Measurements from ENCODE around the gene UTP25.
A peak's percentile ranks its signal among the peaks of the same experiment; 100 is the strongest.
"Not testable (repeated sequence)": the region's sequence is repeated elsewhere in the genome, so short reads cannot be mapped to it uniquely, and the experiment has no call there.

The UTP25 gene, protein sequence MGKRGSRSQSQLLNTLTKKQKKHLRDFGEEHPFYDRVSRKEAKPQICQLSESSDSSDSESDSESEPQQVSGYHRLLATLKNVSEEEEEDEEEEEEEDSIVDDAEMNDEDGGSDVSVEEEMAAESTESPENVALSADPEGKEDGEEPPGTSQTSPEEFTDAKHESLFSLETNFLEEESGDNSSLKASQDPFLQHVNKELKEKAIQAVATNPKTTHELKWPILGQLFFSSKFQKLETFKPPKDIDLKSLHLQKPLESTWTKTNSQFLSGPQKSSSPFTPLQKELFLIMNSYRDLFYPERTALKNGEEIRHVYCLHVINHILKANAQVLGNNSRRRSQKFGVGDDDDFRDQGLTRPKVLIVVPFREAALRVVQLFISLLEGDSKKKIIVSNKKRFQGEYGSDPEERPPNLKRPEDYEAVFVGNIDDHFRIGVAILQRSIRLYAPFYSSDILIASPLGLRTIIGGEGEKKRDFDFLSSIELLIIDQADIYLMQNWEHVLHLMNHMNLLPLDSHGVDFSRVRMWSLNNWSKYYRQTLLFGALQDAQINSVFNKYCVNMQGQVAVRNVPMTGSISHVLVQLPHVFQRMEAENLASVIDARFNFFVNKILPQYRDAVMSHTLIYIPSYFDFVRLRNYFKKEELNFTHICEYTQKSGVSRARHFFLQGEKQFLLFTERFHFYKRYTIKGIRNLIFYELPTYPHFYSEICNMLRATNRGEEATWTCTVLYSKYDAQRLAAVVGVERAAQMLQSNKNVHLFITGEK
- 12.3 to 39.6 (median 19.7) reads per million in 4 donors for total RNA-seq

DNA sequence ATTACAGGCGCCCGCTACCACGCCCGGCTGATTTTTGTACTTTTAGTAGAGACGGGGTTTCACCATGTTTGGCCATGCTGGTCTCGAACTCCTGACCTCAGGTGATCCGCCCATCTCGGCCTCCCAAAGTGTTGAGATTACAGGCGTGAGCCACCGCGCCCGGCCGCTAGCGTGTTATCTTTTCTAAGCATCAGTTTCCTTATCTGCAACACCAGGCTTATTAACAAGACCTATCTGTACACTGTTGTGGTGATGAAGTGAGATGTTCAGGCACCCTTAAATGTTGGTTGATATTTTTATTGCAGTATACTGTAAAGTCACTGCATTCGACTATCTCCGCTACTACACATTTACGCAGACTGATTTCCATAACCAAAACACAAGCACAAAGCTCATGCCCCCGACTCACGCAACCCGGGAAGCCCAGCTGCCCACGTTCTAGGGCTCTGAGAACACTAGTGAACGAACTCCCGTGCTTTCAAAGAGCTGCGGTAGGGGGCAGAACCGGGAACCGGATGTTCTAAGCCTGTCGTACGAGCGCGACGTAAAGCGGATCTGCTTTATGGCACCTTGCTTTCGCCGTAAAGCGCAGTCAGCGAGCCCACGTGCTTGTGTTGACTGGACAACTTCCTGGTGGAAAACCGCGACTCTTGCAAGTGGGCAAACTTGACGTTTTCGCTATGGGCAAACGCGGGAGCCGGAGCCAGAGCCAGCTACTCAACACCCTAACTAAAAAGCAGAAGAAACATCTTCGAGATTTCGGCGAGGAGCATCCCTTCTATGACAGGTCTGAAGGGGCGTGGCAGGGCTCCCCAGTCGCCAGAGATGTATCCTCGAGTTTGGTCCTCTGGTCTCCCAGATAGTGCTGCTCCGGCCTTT, at the start of gene UTP25:
Gene UTP25, plus strand, starts transcription at position 589 of the 879 bp plus-strand sequence. Its CDS starts 92 bp downstream, at position 681.
- peak; percentile 71 to 95 (median 84) for DNase-seq

DNA sequence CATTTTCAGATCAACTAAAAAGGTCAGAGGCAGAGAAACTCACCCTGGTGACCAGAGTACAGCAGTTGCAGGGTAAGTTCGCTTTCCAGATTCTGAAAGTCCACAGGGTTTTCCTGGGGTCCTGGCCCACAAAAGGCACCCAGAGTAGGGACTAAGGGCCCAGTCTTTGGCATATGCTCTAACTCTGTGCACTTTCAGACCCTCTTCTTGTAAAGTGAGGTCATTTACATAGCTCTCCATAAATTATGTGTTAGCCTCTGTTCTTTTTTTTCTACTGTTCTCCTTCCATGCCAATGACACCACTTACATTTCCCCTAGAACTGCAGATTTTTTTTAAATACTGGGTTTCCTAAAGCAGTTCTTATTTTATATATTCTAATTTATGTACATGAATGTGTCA, 49.7 kb upstream of the UTP25 start:
- no peak for DNase-seq

DNA sequence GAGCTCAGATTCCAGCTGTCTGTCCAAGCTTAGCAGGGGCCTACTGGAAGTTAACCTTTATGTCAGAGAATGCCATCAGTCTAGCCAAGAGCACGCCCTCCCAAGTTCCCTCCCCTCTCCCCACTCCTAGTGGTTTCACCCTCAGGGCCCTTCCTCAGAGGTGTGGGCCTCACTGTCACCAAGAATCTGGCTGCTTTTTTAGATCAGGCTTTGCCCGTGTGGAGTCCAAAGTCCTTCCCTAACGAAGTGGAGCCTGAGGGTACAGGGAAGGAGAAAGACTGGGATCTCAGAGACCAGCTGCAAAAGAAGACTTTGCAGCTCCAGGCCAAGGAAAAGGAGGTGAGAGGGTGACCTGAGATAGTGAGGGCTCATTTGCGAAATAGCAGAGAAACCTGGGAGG, 47.5 kb upstream of the UTP25 start:
- DNase-seq = no peak

DNA sequence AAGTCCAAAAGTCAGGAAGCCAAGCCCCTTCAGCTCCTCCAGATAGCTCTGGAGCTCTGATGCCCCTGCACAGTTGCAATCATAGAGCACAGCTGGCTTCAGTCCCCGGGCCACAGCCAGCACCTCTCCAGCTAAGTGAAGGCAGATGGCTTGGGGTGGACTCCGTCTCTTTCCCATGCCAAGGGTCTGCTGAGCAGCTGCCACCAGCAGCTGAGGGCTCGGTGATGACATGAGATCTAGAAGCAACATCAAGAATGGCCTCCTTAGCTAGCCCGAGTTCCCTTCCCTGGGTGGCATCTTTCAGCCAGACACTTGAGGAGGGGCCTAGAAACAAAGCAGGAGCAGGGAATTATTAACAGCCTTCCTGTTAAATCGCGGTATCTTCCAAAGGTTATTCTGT, 44.4 kb upstream of the UTP25 start:
- no peak for DNase-seq

DNA sequence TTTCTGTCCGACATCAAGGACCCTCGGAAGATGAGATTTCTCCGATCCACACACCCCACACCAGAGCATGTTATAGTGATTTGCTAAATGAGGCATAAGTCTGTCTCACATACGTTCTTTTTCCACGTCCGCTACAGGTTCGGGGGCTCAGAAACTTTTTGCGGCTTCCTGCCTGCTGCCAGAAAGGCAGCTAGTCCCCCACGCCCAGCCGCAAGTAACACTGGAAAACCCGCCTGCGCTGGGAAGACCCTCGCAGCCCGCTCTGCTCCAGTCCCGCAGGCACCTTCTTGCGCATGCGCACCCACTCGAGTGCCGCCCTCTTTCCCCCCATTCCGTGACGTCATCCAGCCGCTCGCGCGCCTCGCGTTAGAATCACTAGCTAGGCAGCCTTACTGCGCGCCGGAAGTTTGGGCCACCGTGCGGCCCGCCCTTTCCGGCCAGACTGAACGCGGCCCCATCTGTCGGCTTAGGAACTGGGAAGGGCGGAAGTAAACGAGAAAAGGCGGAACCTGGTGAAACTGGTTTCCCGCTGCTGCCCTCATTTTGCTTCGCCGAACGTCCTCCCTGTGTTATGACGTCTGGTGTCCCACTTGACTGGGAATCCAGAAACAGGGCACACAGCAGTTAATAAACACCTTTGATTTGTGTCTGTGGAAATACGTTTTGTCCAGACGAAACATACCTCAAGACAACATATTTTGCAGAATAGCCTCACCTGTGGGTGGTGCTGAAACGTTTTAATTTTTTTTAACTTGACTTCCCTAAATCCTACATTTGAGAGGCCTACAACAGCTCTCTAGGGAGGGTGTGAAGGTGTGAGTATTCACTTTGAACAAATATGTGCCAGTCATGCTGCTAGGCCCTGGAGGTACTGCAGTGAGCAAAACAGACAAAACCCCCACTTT, 43.3 kb upstream of the UTP25 start, which contains the start of gene C1orf74:
Gene C1orf74, minus strand, starts transcription at position 295 of the 905 bp plus-strand sequence. CDS start 925 bp downstream, outside the sequence.
- peak; percentile 98 to 99 (median 98) for DNase-seq

DNA sequence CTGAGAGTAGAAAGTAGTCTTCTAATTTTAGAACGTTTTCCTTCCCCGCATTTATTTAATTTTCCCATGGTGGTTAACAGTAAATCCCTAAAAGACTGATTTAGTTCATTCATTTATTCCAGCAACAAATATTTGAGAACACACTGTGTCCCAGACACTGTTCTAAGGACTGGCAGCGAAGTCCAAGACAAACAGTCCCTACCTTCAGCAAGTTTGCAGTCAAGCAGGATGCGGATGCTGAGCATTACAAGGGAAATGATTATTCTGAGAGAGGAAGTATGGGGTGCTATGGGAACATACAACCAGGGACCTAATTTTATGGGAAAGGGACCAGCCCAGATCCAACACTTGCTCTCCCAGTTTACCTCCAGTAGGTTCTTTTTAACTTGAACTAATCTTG, 42.2 kb upstream of the UTP25 start:
- DNase-seq = no peak

DNA sequence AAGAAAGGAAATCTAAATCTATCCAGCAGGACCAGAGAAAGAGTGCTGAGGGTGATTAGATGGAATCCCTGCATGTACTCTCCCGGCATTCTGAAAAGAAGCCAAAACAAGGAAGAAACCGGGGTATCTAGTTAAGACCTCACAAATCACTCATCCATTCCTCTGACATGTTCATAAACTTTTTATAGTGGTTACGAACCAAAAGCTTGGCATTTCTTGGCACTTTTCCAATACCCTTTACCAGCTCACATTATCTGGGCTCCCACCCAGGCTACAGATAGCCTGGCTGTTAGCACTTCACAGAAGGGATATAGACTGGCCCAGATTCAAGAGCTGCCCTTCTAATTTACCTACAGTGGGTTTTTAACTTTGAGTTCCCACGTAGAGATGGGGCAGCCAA, 41.6 kb upstream of the UTP25 start:
- no peak for DNase-seq

DNA sequence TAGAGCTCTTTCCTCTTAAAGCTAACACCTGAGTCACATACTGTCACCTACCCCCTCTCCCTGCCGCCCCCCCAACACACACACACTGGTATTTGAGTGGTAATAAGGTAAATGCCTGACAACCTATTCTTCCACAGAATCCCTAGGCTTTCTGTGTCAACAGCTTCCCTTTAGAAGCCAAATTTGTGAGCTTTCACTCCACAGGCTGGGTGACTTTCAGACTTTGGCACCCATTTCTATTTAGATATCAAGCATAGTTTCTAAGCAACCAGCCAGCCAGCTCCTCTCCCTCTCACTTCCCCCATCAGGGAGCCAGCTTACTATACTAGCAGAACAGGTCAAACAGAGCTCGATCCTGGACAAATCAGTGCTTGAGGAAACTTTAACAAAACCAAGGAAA, 40.2 kb upstream of the UTP25 start:
- DNase-seq = no peak

DNA sequence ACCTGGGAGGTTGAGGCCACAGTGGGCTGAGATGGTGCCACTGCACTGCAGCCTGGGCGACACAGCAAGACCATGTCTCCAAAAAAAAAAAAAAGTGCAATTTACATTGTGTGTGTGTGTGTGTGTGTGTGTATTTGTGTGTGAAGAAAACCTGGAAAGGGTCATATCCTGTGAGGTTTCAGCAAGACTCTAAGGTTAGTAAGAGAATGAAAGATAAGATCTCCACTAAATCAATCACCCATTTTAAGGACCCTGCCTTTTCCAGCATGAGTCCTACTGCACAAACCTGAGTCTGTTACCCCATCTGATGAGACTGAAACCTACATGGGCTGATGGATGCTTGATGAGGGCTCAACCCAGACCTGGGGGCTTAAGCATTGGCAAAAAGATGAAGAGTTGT, 38.5 kb upstream of the UTP25 start:
- DNase-seq = peak in 1 of 5 donors; percentile 51

DNA sequence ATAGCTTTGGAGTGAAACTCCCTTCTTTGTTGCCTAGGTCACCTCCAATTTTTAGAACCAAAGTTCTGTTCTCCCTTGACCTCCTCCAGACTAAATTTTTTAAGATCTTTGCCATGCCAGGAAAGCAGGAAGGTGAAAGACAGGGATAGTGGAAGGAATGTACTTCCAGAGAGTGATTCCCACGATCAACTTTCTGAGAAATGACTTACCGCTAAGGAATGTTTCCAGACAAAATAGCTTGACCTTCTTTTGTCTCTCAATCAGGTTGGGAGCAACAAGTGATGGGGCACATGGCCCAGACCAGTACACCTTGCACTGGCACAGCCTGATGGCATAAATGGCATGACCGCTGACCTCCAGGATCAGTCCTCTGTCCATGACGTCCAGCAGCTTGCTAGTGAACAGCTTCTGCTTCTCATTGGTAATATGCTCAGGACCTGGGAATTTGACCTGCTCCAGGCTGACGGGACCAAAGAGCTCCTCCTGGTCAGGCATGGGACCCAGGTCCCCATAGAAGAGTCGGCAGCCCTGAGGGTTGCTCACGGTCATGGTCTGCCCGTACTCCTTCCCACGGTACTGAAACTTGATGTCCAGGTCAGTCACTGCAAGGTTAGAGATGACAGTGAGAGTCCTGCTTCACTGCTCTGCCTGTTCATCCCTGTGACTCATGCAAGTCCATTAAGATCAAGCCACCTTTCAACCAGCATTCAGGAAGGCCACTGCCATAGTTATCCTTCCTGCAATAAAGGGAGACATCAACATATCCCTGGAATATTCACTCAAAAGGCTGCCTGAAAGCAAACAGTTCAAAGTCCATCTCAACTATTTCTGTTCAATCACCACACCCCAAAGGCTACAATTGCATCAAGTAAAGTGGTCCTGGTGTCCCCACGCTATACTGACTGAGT, 37.2 kb upstream of the UTP25 start:
- no peak for DNase-seq

DNA sequence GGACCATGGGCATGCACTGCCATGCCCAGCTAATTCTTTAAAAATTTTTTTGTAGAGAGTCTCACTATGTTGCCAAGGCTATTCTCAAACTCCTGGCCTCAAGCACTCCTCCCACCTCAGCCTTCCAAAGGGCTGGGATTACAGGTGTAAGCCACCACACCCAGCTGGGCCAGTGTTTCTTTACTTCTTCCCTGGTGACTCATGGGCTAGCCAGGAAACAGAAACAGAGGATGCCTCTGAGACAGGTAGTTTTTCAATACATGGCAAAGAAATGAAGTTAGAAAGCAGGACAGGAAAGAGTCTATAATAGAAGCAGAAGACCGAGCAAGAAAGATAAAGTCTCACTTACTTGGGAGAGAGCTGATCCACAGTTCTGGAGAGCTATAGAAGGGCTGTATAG, 35.9 kb upstream of the UTP25 start:
- DNase-seq = no peak

DNA sequence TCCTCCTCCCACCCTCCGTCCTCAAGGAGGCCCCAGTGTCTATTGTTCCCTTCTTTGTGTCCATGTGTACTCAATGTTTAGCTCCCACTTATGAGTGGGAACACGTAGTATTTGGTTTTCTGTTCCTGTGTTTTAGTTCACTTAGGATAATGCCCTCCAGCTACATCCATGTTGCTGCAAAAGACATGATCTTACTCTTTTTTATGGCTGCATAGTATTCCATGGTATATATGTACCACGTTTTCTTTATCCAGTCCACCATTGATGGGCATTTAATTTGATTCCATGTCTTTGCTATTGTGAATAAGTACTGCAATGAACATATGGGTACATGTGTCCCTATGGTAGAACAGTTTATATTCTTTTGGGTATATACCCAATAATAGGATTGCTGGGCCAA, 34.1 kb upstream of the UTP25 start:
- DNase-seq = not testable (repeated sequence)

DNA sequence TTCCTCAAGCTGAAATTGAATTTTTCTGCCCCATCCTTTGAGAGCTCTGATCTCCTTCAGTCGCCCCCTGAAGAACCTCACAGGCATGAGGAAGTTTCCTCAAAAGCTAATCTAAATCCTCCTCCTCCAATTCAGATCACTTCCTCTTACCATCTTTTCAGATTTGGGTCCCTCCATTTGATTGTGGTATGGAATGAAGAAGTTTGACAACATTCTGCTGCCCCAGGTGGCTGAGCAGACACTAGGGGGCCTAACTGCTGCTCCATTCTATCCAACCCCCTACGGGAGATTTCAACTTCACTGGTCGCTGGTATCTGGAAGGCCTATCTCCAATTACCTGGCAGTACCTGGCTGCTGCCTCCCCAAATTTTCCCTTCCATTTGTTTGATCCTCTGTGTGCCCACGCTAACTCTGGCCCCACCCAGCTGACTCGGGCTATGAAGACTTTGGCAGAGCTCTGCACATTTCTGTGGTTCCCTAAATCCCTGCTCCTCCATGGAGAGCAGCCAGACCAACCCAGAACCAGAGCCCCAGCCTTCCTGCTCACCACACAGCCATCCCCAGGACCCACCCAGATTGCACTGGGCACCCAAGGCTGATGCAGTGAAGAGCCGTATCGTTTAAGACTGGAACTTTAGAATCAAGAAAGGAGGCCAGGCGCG, 29.7 kb upstream of the UTP25 start:
- no peak for DNase-seq

DNA sequence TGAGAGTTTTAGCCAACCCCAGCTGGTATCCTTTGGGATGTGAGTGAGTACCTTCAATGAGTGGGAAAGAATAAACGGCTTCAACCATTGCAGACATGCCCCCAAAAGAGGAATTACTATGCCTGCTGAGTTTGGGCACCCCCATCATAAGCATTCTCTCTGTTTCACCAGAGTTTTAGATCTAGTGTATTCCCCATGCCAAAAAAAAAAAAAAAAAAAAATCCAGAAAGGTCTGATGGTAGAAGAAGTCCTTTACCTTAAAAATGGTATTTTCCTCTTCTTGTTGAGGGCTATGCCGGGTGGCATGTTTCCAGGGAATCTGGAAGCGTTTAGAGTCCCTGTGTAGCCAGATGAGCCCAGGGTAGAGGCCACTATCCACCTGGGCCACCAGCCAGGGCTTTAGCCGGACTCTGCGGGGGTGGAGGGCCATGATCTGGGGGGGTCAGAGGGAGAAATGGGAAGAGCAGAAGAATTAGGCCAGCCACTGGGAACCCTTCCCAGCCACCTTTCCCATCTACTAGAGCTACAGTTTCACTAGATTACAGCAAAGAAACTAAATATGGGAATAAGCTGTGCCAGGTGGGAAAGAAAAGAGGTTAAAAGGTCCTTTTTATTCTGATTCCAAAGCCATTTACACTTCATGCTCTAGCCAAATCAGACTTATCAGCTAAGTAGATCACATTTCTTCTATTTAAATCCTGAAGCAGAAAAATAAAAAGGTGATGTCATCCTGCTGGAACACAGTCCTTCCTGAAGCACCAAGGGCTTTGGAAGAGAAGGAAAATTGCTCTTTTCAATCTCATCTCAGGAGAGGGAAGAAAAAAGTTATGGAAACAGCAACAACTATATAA, 26.6 kb upstream of the UTP25 start:
- DNase-seq = no peak

DNA sequence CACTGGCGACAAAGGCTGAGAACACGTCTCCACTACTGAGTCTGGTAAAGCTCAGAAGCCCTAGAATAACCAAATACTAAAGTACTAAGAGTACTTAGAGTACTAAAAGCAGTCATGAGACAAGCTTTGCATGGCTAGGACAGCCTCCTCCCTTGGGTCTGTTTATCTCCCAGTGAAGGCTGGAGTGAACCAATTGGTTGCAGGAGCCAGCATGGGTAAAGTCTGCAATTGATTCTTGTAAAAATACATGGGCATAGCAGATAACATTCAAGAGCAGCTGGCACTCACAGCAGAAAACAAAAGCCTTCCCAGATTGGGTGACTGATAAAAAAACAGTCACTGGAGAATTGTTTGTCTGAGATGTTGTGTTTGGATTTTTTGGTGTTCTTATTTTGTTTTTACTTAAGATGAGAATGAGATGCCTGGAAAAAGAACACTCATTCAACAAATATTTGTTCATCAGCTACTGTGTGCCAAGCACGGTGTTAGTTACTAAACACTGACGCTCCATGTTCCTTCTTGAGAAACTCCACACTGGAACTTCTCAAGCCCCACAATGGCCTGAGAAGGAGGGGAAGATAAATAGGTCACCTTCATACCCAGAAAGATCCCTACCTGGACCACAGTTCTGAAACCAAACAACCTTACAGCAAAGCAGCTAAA, 25.5 kb upstream of the UTP25 start:
- no peak for DNase-seq

DNA sequence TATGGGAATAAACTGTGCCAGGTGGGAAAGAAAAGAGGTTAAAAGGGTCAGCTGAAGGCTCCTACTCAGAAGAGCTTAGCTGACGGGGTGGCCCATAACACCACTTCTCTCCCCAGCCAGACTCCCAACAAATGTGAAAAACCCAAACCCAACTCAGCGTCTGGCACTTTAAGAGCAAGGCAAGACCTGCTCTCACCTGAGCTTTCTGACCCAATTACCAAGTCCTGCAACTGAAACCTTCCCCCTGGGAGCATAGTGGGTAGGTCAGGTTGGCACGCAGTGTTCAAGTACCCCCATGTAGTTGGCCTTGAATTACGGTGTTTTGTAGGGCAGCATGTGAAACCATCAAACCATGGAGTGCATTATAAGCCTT, 25.0 kb upstream of the UTP25 start:
- no peak for DNase-seq

DNA sequence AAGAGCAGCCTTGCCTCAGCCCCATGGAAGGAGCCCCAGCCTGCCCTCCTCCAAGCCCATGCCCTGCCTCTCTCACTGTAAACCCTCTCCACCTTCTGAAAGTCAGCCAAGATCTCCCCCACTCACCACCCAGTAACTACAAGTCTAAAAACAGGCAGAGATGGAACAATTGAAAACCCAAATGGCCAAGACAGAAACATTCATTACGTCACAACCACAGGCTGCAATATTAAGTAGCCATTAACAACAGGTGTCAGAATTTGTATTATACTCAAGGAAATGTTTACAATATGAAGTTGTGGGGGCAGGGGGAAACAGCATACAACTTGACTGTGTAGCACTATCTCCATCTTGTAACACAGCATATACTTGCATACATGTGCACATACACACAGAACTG, 24.2 kb upstream of the UTP25 start:
- DNase-seq = no peak

DNA sequence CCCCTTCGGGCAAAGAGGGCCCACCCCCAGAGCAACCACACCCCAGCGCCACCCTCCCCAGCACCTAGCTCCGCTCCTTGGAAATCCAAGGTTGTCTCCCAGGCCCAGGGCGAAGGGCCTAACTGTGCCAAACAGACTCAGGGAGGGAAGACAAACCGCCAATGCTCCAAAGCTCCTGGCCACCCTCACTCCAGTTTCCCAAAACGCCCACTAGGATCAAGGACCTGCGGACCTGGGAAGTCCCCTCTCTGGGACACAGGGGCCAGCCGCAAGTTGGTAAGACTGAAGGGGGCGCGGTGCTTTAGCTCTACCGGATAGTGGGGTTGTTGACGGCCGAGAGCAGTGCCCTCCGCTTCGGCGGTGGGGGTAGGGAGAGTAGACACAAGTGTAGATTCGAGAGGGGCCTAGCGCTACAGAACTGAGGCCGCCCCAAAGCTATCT, 22.4 kb upstream of the UTP25 start:
- DNase-seq = no peak

Measured in T-helper 1 cell (primary cell).